GM23338 (cell line): Measurements from ENCODE around the gene PRM3. TPM values are rescaled to one million over a fixed set of nuclear protein-coding genes. Genes with fewer than 3 reads are reported as not detected.
A peak's percentile ranks its signal among the peaks of the same experiment; 100 is the strongest.

Source experiments
- ATAC-seq: fragments of 200-7000 bp; cut with Tn5 transposase; 3 replicates; pipeline ENCODE4 v1.9.1; 2020
- DNase-seq: peaks from one replicate; pipeline ENCODE4 v3.0.0-alpha.2; 2015; ENCODE audit warnings: low spot score
- H2AFZ ChIP-seq: fragments of 200-600 bp; sonication (generic); 2 replicates; pipeline ENCODE4 v1.8.0; 2016; ENCODE audit warnings: antibody characterized with exemption, mild to moderate bottlenecking, moderate library complexity
- H3F3A ChIP-seq: fragments of 200-600 bp; sonication (generic); replicated peaks from 2 replicates; pipeline ENCODE4 v1.8.0; 2017; ENCODE audit warnings: antibody characterized with exemption, mixed run types, low read depth
- H3K27ac ChIP-seq: fragments of 200-600 bp; sonication (generic); 2 replicates; pipeline ENCODE4 v1.6.1; 2016; ENCODE audit warnings: low read depth
- H3K27me3 ChIP-seq: fragments of 200-600 bp; sonication (generic); 2 replicates; pipeline ENCODE4 v1.8.0; 2016; ENCODE audit warnings: mild to moderate bottlenecking, mixed run types, moderate library complexity; ENCODE audit not compliant: insufficient read depth
- H3K36me3 ChIP-seq: fragments of 200-600 bp; sonication (generic); 2 replicates; pipeline ENCODE4 v1.8.0; 2016; ENCODE audit warnings: mild to moderate bottlenecking; ENCODE audit not compliant: insufficient read depth
- H3K4me1 ChIP-seq: fragments of 200-600 bp; sonication (generic); 2 replicates; pipeline ENCODE4 v1.8.0; 2016; ENCODE audit warnings: mild to moderate bottlenecking, moderate library complexity; ENCODE audit not compliant: insufficient read depth
- H3K4me2 ChIP-seq: fragments of 200-600 bp; sonication (generic); 2 replicates; pipeline ENCODE4 v1.7.1; 2017; ENCODE audit warnings: mixed run types
- H3K4me3 ChIP-seq: fragments of 200-600 bp; sonication (generic); 2 replicates; pipeline ENCODE4 v1.6.1; 2016; ENCODE audit warnings: mixed run types
- H3K79me2 ChIP-seq: fragments of 200-600 bp; sonication (generic); replicated peaks from 2 replicates; pipeline ENCODE4 v1.8.0; 2017; ENCODE audit warnings: mild to moderate bottlenecking; ENCODE audit not compliant: insufficient read depth
- H3K9me2 ChIP-seq: fragments of 200-600 bp; sonication (generic); 2 replicates; pipeline ENCODE4 v1.8.0; 2017; ENCODE audit not compliant: insufficient read depth
- H4K20me1 ChIP-seq: fragments of 200-600 bp; sonication (generic); replicated peaks from 2 replicates; pipeline ENCODE4 v1.8.0; 2017; ENCODE audit warnings: mild to moderate bottlenecking; ENCODE audit not compliant: insufficient read depth
- H3K27ac Mint-ChIP-seq: 2 replicates; pipeline ENCODE4 v1.8.0; 2020; ENCODE audit warnings: inconsistent platforms, mild to moderate bottlenecking, moderate library complexity, mixed read lengths
- H3K27me3 Mint-ChIP-seq: 3 replicates; pipeline ENCODE4 v1.8.0; 2022; ENCODE audit warnings: low read depth, mild to moderate bottlenecking, moderate library complexity, mixed read lengths, inconsistent platforms; ENCODE audit not compliant: insufficient read depth, poor library complexity
- H3K36me3 Mint-ChIP-seq: 3 replicates; pipeline ENCODE4 v1.8.0; 2021; ENCODE audit warnings: low read depth, mild to moderate bottlenecking, inconsistent platforms, moderate library complexity, mixed read lengths
- H3K4me1 Mint-ChIP-seq: 3 replicates; pipeline ENCODE4 v1.8.0; 2020; ENCODE audit warnings: mild to moderate bottlenecking, inconsistent platforms, mixed read lengths
- H3K4me3 Mint-ChIP-seq: 3 replicates; pipeline ENCODE4 v1.8.0; 2021; ENCODE audit warnings: moderate library complexity, mild to moderate bottlenecking, inconsistent platforms, mixed read lengths
- H3K9me3 Mint-ChIP-seq: 3 replicates; pipeline ENCODE4 v1.8.0; 2020; ENCODE audit warnings: moderate library complexity, mild to moderate bottlenecking, inconsistent platforms, mixed read lengths
- CREB1 ChIP-seq: fragments of 250-450 bp; sonication (Bioruptor Pico); IDR thresholded peaks from 2 replicates; pipeline ENCODE4 v1.5.0; 2020; ENCODE audit warnings: low read depth, mild to moderate bottlenecking, moderate library complexity
- CTCF ChIP-seq, 2 experiments: fragments of 200-600 bp in 1 of 2; sonication (generic) in 1 of 2; conservative IDR thresholded peaks; 2 replicates each; pipeline versions ENCODE4 v1.5.1 to v1.6.1; 2016 to 2017; ENCODE audit warnings: antibody characterized with exemption in 2 of 2, low read depth in 2 of 2, mild to moderate bottlenecking in 2 of 2, moderate library complexity in 1 of 2
- ETS1 ChIP-seq: IDR thresholded peaks from 2 replicates; pipeline ENCODE4 v1.6.1; 2016; ENCODE audit warnings: antibody characterized with exemption
- EZH2 ChIP-seq: fragments of 200-600 bp; sonication (generic); IDR thresholded peaks from one replicate; pipeline ENCODE4 v1.8.0; 2017; ENCODE audit warnings: antibody characterized with exemption, mild to moderate bottlenecking, low read depth; ENCODE audit not compliant: unreplicated experiment
- EZH2phosphoT487 ChIP-seq: fragments of 200-600 bp; sonication (generic); IDR thresholded peaks from one replicate; pipeline ENCODE4 v1.8.1; 2018; ENCODE audit warnings: antibody characterized with exemption; ENCODE audit not compliant: unreplicated experiment
- JUNB ChIP-seq: IDR thresholded peaks from one replicate; pipeline ENCODE4 v1.6.1; 2016; ENCODE audit warnings: antibody characterized with exemption; ENCODE audit not compliant: unreplicated experiment
- NANOG ChIP-seq: IDR thresholded peaks from 2 replicates; pipeline ENCODE4 v1.6.1; 2016; ENCODE audit warnings: antibody characterized with exemption, borderline replicate concordance
- POLR2AphosphoS5 ChIP-seq: IDR thresholded peaks from 2 replicates; pipeline ENCODE4 v1.6.1; 2016; ENCODE audit warnings: antibody characterized with exemption, low read depth
- STAT1 ChIP-seq: IDR thresholded peaks from one replicate; pipeline ENCODE4 v1.6.1; 2016; ENCODE audit warnings: antibody characterized with exemption; ENCODE audit not compliant: unreplicated experiment
- ZNF114 ChIP-seq: fragments of 250-450 bp; sonication (Bioruptor Pico); IDR thresholded peaks from 2 replicates; pipeline ENCODE4 v1.5.0; 2020; ENCODE audit warnings: mild to moderate bottlenecking, moderate library complexity
- ZNF331 ChIP-seq: fragments of 250-450 bp; sonication (Bioruptor Pico); IDR thresholded peaks from 2 replicates; pipeline ENCODE4 v1.5.0; 2020; ENCODE audit warnings: low read depth, mild to moderate bottlenecking, moderate library complexity
- ZNF462 ChIP-seq: fragments of 250-450 bp; sonication (Bioruptor Pico); IDR thresholded peaks from 2 replicates; pipeline ENCODE4 v1.5.0; 2020; ENCODE audit warnings: mild to moderate bottlenecking, moderate library complexity
- polyA plus RNA-seq: library from polyadenylated mRNA; unstranded; fragments of >200 nt; fragmentation: Nextera tagmentation; extraction: Ambion mirVana; gene quantifications from 2 replicates; pipeline ENCODE4 v1.2.1, GENCODE V29; 2016
- total RNA-seq: library from RNA; depleted of rRNA; stranded (reverse); fragments of >200 nt; shearing (Covaris generic); gene quantifications from 2 replicates; pipeline ENCODE4 v1.2.3, GENCODE V29; 2014
- TF ChIP-seq, protein P1 (sequence below): IDR thresholded peaks from one replicate; pipeline ENCODE4 v1.6.1; 2018; ENCODE audit warnings: antibody characterized with exemption; ENCODE audit not compliant: unreplicated experiment

Gene PRM3
- total and polyA plus RNA-seq, 2 experiments from 2014 or later: not detected

GRCh38 chr16:11232852-11233726 is 40.3 kb downstream of the PRM3 start:
- H2AFZ ChIP-seq: peak overlapping the region; percentile 97
- H3K4me3 Mint-ChIP-seq: no peak overlapping the region
- H3K9me3 Mint-ChIP-seq: no peaks in the 10 kb centered on the region
- ATAC-seq (peak; percentile 94), DNase-seq (peak; percentile 75)
- no peaks in the 10 kb centered on the region for H4K20me1 ChIP-seq
- no peak for TF ChIP-seq POLR2AphosphoS5
- TF ChIP-seq JUNB: no peak
- TF ChIP-seq STAT1: no peak
- TF ChIP-seq CREB1 (CRISPR knock-in tag): no peak
- no peak for TF ChIP-seq ZNF462 (CRISPR knock-in tag)
- TF ChIP-seq EZH2: no peak
- TF ChIP-seq CTCF (conservative IDR thresholded peaks at IDR 0.05; ENCODE audit: low read depth in 2 of 2): no peak
- no peak for TF ChIP-seq ZNF331 (CRISPR knock-in tag)
- TF ChIP-seq NANOG: no peak
- no peak for TF ChIP-seq ETS1
- no peak for TF ChIP-seq EZH2phosphoT487
- TF ChIP-seq, protein P1, sequence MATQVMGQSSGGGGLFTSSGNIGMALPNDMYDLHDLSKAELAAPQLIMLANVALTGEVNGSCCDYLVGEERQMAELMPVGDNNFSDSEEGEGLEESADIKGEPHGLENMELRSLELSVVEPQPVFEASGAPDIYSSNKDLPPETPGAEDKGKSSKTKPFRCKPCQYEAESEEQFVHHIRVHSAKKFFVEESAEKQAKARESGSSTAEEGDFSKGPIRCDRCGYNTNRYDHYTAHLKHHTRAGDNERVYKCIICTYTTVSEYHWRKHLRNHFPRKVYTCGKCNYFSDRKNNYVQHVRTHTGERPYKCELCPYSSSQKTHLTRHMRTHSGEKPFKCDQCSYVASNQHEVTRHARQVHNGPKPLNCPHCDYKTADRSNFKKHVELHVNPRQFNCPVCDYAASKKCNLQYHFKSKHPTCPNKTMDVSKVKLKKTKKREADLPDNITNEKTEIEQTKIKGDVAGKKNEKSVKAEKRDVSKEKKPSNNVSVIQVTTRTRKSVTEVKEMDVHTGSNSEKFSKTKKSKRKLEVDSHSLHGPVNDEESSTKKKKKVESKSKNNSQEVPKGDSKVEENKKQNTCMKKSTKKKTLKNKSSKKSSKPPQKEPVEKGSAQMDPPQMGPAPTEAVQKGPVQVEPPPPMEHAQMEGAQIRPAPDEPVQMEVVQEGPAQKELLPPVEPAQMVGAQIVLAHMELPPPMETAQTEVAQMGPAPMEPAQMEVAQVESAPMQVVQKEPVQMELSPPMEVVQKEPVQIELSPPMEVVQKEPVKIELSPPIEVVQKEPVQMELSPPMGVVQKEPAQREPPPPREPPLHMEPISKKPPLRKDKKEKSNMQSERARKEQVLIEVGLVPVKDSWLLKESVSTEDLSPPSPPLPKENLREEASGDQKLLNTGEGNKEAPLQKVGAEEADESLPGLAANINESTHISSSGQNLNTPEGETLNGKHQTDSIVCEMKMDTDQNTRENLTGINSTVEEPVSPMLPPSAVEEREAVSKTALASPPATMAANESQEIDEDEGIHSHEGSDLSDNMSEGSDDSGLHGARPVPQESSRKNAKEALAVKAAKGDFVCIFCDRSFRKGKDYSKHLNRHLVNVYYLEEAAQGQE: no peak
- no peak for TF ChIP-seq ZNF114
- peak overlapping the region; percentile 43; the same call in 1 of the 2 replicates for H3K4me3 ChIP-seq
- H3K9me2 ChIP-seq: no peaks in the 10 kb centered on the region
- H3K27me3 Mint-ChIP-seq: peaks cover 13% of the 10 kb centered on the region
- peaks cover 9% of the 10 kb centered on the region; the same call in 1 of the 2 replicates for H3K4me1 ChIP-seq
- no peaks in the 10 kb centered on the region for H3K36me3 ChIP-seq
- peak overlapping the region; percentile 66 for H3K4me2 ChIP-seq
- peaks cover 8% of the 10 kb centered on the region for H3K4me1 Mint-ChIP-seq
- no peak overlapping the region for H3K27ac ChIP-seq
- H3K27ac Mint-ChIP-seq: no peak overlapping the region
- 0 out of 2 replicates have a peak, but pooled peaks cover 6% of the 10 kb centered on the region for H3F3A ChIP-seq
- no peaks in the 10 kb centered on the region for H3K36me3 Mint-ChIP-seq
- H3K79me2 ChIP-seq: no peaks in the 10 kb centered on the region
- H3K27me3 ChIP-seq: no peaks in the 10 kb centered on the region
